ENCODE data around the gene POP4.

Gene POP4

GRCh38 chr19:29571181-29571580, 34.9 kb upstream of the POP4 start:
- no peak overlapping the region for H3K27ac ChIP-seq

GRCh38 chr19:29573486-29573885, 32.6 kb upstream of the POP4 start:
- no peak for TF ChIP-seq CTCF (conservative IDR thresholded peaks at IDR 0.05)
- no peak overlapping the region for H3K27ac ChIP-seq

More at GRCh38 chr19:29571181-29571580, 34.9 kb upstream of the POP4 start:
- TF ChIP-seq CTCF (conservative IDR thresholded peaks at IDR 0.05) = no peak

GRCh38 chr19:29574510-29574909, 31.6 kb upstream of the POP4 start:
- H3K27ac ChIP-seq = no peak overlapping the region
- no peak for TF ChIP-seq CTCF (conservative IDR thresholded peaks at IDR 0.05)

DNA sequence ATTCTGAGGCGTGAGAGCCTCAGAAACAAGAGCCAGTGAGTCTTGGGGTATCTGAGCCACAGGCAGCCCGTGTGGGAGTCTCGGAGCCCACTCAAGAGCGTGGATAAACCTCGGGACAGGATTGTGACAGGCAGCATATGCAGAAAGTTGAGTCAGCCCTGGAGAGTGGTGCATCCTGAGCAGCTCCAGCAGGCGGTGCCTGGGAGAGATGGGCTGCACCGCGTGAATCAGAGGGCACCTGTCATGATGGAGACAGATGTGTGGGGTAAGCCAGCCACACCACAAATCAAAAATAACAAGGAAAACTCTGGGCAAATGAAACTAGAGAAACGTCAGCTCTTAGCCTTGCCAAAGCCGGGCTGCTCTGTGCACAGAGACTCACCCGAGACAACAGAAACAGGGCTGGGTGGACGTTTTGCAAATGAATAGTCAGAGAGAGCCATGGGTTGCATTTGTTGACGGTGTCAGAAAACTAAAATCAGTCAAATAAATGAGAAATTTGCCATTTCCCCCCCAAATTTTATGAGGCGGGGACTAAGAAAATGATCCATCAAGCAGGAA, 30.0 kb upstream of the POP4 start:
- no peak for TF ChIP-seq CTCF (conservative IDR thresholded peaks at IDR 0.05)
- H3K27ac ChIP-seq = no peak overlapping the region

- TF ChIP-seq CTCF (conservative IDR thresholded peaks at IDR 0.05) = no peak
- no peak overlapping the region for H3K27ac ChIP-seq
Observed at GRCh38 chr19:29576761-29577648, 29.1 kb upstream of the POP4 start.

DNA sequence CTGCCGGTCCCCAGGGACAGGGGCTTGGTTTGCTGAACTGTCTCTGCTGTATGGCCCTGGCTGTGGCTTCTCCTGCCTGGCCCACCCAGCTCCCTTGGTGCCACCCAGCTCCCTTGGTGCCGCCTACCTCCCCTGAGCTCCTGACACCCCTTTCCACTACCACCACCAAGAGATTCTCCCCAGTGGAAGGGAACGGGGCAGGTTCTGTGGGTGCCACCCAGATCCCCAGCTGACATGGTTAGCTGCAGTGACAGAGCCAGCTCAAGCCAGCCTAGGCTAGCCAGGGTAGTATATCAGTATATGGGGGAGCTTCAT, 28.5 kb upstream of the POP4 start:
- no peak for TF ChIP-seq CTCF (conservative IDR thresholded peaks at IDR 0.05)
- H3K27ac ChIP-seq = no peak overlapping the region

DNA sequence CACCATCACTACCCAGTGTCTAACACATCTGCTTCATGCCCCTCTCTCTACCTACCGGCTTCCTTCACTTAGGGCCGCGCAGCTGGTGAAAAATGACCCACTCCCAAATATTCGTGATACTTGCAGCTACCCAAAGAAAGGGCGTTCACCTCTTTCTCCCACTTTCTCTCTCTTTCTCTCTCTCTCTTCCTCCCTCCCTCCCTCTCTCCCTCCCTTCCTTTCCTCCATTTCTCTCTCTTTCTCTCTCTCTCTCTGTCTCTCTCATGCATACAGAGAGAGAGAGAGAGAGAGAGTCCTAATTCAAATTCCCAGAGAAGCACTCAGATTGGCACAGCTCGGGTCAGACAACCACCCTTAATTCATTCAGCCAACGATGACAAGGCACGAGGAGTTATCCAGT, 27.7 kb upstream of the POP4 start:
- no peak for TF ChIP-seq CTCF (conservative IDR thresholded peaks at IDR 0.05)
- no peak overlapping the region for H3K27ac ChIP-seq
